Measurements from ENCODE around the gene FGFR4. TPM values are rescaled to one million over a fixed set of nuclear protein-coding genes. Genes with fewer than 3 reads are reported as not detected.
"Not testable (repeated sequence)": the region's sequence is repeated elsewhere in the genome, so short reads cannot be mapped to it uniquely, and the experiment has no call there.

FGFR4 gene
- total RNA-seq, 3 donors from 2014 or later: 0.48 to 4.5 (median 2.0) TPM

DNA sequence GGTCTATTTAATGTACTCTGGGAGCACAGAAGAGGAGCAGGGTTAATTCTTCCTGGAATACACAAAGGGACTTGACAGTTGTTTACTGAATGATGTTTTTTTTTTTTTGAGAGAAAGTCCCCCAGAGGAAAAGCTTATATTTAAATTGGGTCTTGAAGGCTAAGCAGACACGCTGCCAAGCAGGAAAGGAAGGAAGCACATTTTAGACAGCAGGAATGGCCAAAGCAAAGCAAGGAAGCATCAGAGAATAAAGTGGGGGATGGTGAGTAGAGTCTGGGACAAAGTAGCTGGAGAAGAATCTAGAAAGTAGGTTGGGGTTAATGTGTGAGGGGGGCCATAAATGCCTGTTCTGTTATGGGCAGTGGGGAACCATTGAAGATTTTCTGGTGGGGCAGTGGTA is 42.8 kb upstream of the FGFR4 start:
- no peaks in the 10 kb centered on the region for H3K27me3 ChIP-seq
- H3K36me3 ChIP-seq: no peaks in the 10 kb centered on the region
- TF ChIP-seq, protein P1, sequence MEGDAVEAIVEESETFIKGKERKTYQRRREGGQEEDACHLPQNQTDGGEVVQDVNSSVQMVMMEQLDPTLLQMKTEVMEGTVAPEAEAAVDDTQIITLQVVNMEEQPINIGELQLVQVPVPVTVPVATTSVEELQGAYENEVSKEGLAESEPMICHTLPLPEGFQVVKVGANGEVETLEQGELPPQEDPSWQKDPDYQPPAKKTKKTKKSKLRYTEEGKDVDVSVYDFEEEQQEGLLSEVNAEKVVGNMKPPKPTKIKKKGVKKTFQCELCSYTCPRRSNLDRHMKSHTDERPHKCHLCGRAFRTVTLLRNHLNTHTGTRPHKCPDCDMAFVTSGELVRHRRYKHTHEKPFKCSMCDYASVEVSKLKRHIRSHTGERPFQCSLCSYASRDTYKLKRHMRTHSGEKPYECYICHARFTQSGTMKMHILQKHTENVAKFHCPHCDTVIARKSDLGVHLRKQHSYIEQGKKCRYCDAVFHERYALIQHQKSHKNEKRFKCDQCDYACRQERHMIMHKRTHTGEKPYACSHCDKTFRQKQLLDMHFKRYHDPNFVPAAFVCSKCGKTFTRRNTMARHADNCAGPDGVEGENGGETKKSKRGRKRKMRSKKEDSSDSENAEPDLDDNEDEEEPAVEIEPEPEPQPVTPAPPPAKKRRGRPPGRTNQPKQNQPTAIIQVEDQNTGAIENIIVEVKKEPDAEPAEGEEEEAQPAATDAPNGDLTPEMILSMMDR (IDR thresholded peaks at IDR 0.05): no peak
- no peak for TF ChIP-seq POLR2AphosphoS5 (IDR thresholded peaks at IDR 0.05)
- no peak for TF ChIP-seq POLR2A (IDR thresholded peaks at IDR 0.05)
- DNase-seq (ENCODE audit: low spot score in 2 of 2): no peak
- intact Hi-C loops (cut with DNase I; ENCODE audit: low total_unique reads): no loop called here
- no peaks in the 10 kb centered on the region for H3K4me1 ChIP-seq
- no peaks in the 10 kb centered on the region for H3K9me3 ChIP-seq
- no peak overlapping the region for H3K4me3 ChIP-seq
- no peak overlapping the region for H3K27ac ChIP-seq

- H3K36me3 ChIP-seq: no peaks in the 10 kb centered on the region
Measured at GRCh38 chr5:177044641-177045040, 42.1 kb upstream of the FGFR4 start.

GRCh38 chr5:177045631-177046030 is 41.1 kb upstream of the FGFR4 start:
- DNase-seq (ENCODE audit: low spot score in 2 of 2): no peak
- no peak for TF ChIP-seq POLR2A (IDR thresholded peaks at IDR 0.05)
- no peak for TF ChIP-seq POLR2AphosphoS5 (IDR thresholded peaks at IDR 0.05)
- no peaks in the 10 kb centered on the region for H3K4me1 ChIP-seq
- H3K4me3 ChIP-seq: no peak overlapping the region
- intact Hi-C loops (cut with DNase I; ENCODE audit: low total_unique reads): no loop called here
- H3K9me3 ChIP-seq: no peaks in the 10 kb centered on the region
- H3K36me3 ChIP-seq: no peaks in the 10 kb centered on the region
- no peaks in the 10 kb centered on the region for H3K27me3 ChIP-seq
- H3K27ac ChIP-seq: no peak overlapping the region

More at GRCh38 chr5:177044641-177045040, 42.1 kb upstream of the FGFR4 start:
- Histone ChIP-seq H3K27ac (no peak overlapping the region), H3K9me3 (no peaks in the 10 kb centered on the region), H3K4me1 (no peaks in the 10 kb centered on the region), H3K4me3 (no peak overlapping the region), H3K27me3 (no peaks in the 10 kb centered on the region)
- intact Hi-C loops (cut with DNase I; ENCODE audit: low total_unique reads): no loop called here
- no peak for DNase-seq (ENCODE audit: low spot score in 2 of 2)
- TF ChIP-seq, protein P1 (IDR thresholded peaks at IDR 0.05): no peak
- TF ChIP-seq POLR2AphosphoS5 (IDR thresholded peaks at IDR 0.05) (no peak), POLR2A (IDR thresholded peaks at IDR 0.05) (no peak)

DNA sequence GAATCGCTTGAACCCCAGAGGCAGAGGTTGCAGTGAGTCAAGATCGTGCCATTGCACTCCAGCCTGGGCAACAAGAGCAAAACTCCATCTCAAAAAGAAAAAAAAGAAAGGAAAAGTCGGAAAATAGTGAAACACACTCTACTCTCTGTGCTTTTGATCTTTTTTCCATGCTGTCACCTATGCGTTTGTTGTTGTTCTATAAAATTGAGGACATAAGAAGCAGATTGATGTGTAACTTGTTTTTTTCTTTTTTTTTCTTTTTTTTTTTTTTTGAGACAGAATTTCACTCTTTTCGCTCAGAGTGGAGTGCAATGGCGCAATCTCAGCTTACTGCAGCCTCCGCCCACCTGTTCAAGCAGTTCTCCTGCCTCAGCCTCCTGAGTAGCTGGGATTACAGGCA is 38.2 kb upstream of the FGFR4 start:
- H3K9me3 ChIP-seq; H3K4me3 ChIP-seq; intact Hi-C loops (cut with DNase I; ENCODE audit: low total_unique reads); H3K27ac ChIP-seq; H3K4me1 ChIP-seq; H3K27me3 ChIP-seq; H3K36me3 ChIP-seq; DNase-seq (ENCODE audit: low spot score in 2 of 2): not testable (repeated sequence)

DNA sequence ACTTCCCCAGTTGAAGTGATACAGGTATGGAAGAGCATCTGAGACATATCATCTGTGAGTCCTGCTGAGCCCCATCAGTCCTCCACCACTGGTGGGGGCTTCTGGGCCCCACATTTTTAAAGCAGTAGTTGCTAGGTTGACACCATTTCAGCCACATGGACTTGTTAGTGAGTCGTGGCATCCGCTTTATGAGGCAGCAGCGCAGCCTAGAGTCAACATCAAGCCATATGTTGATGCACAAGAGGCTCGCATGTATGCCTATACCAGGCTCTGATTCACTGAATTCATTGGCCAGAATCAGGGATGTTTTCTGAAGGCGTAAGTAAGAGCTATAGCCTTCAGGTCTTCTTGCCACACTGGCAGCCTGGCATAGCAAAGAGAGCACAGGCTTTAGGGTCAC is 37.4 kb upstream of the FGFR4 start:
- Histone ChIP-seq H3K27ac (no peak overlapping the region), H3K27me3 (no peaks in the 10 kb centered on the region), H3K9me3 (no peaks in the 10 kb centered on the region), H3K4me1 (no peaks in the 10 kb centered on the region), H3K4me3 (no peak overlapping the region), H3K36me3 (no peaks in the 10 kb centered on the region)
- intact Hi-C loops (cut with DNase I; ENCODE audit: low total_unique reads): no loop called here
- DNase-seq (ENCODE audit: low spot score in 2 of 2): no peak
- TF ChIP-seq, protein P1 (IDR thresholded peaks at IDR 0.05): no peak
- no peak for TF ChIP-seq POLR2A (IDR thresholded peaks at IDR 0.05)
- TF ChIP-seq POLR2AphosphoS5 (IDR thresholded peaks at IDR 0.05): no peak

DNA sequence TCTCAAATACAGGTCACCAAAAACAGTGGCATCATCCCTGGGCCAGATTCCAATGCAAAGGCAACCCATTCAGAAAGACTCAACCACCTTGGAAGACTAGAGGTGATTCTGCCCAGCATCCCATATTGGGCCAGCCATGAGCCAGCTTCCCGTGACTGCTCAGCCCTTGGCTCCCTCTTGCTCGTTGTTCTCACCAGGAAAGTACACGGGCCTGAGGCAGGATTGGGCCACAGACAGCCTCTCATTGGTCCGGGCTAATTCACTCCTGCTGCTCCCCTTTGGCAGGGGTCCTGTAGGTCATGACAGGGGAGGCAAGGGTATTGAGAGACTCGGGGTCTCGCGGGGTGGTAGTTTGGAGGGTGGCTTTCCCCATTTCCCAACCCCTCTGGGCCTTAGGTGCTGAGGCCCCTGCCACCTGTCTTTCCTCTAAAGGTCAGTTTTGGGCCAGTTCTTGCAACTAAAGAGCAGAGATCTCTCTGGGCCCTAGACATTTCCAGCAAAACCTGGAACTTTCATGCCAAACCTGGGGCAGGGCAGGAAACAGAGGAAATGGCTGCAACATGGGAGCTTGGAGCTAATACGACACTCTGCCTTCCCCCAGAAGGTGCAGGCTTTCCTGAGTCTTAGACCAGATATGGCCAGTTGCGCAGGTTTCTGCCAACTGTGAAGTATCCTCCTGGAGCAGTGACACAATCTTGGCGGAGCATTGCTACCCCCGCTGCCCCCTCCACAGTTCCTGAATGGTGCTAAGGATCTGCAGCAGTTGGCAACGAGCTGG is 22.0 kb upstream of the FGFR4 start:
- no peaks in the 10 kb centered on the region for H3K36me3 ChIP-seq

More for the DNA sequence above, 22.0 kb upstream of the FGFR4 start:
- no peaks in the 10 kb centered on the region for H3K9me3 ChIP-seq
- no peak overlapping the region for H3K27ac ChIP-seq
- H3K4me3 ChIP-seq: no peak overlapping the region
- no peaks in the 10 kb centered on the region for H3K27me3 ChIP-seq
- intact Hi-C loops (cut with DNase I; ENCODE audit: low total_unique reads): loop anchor here (5.0 kb wide), 1 partner anchor 1587 kb away; the partner anchor contains the start of gene SFXN1
- TF ChIP-seq POLR2AphosphoS5 (IDR thresholded peaks at IDR 0.05) (no peak), POLR2A (IDR thresholded peaks at IDR 0.05) (no peak)
- TF ChIP-seq, protein P1 (IDR thresholded peaks at IDR 0.05): no peak
- H3K4me1 ChIP-seq: no peaks in the 10 kb centered on the region
- no peak for DNase-seq (ENCODE audit: low spot score in 2 of 2)
